Effector CD4-positive, alpha-beta T cell (primary cell): ENCODE measurements around the gene NIFK.
A peak's percentile ranks its signal among the peaks of the same experiment; 100 is the strongest.
"Not testable (repeated sequence)": the region's sequence is repeated elsewhere in the genome, so short reads cannot be mapped to it uniquely, and the experiment has no call there.

Experiments used
- DNase-seq: peaks from one replicate; pipeline ENCODE4 v3.0.0-alpha.2; 2020

Gene NIFK

GRCh38 chr2:121731366-121731765, 5.3 kb downstream of the NIFK start:
- DNase-seq = no peak

GRCh38 chr2:121727950-121728349, 8.7 kb downstream of the NIFK start:
- no peak for DNase-seq

DNA sequence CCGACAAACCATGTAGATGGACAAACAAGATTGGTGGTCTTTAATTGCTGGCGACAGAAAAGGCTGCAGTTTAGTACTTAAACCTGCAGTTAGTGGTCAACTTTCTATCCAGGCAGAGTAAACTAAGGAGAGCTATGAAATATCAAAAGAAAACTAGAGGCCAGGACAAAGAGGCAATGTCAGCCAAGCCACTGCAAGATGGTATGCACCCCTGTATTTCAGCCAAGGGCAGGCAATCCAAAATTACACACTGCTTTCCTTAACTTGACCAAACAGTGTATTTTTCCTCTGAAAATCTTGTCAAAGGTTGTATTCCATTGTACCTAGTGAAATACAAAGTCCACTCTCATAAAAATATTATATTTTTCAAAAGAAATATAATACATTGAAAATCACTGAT, 9.3 kb downstream of the NIFK start:
- no peak for DNase-seq

GRCh38 chr2:121723316-121723715, 13.4 kb downstream of the NIFK start:
- no peak for DNase-seq

GRCh38 chr2:121722479-121722878, 14.2 kb downstream of the NIFK start:
- DNase-seq = no peak

DNA sequence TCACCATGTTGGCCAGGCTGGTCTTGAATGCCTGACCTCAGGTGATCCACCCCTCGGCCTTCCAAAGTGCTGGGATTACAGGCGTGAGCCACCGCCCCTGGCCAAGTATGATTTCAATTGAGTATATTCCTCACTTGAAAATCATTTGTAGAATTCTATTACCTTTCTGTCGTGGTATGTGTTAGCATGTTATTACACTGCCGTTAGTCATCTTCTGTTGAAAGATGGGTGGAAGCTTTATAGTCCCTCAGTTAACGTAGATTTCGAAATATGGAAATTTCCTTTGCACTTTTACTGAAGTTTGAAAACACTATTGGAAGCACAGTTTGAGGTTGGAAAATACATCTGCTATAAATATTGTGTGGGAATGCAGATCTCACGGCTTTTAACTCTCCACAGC, 14.7 kb downstream of the NIFK start:
- DNase-seq = no peak

DNA sequence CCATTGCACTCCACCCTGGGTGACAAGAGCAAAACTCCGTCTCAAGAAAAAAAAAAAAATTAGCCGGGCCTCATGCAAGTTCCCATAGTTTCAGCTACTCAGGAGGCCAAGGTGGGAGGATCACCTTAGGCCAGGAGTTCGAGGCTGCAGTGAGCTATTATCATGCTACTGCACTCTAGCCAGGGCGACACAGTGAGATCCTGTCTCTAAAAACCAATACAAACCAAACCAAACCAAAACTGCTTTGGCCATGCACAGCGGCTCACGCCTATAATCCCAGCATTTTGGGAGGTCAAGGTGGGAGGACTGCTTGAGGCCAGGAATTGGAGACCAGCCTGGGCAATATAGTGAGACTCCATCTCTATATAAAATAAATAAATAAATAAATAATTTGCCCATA, 19.1 kb downstream of the NIFK start:
- DNase-seq = no peak

DNA sequence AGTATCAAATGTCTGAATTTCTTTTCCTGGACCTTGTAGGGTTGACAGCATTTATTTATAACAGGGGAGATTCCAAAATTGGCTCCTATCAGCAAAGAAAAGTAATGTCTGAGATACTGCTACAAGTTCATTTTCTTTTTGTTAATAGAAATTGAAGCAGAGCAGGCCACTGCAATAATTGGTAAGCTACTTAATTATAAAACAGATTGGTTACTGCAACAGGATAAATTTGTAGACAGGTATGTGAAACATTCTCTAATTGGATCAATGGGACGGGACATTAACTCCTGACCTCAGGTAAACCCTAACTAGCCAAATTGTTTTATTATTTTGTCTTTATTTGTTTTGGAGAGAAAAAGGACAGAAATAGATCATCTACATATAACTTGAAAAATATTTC, 20.5 kb downstream of the NIFK start:
- DNase-seq = no peak

GRCh38 chr2:121711481-121711880, 25.2 kb downstream of the NIFK start:
- DNase-seq = not testable (repeated sequence)

DNA sequence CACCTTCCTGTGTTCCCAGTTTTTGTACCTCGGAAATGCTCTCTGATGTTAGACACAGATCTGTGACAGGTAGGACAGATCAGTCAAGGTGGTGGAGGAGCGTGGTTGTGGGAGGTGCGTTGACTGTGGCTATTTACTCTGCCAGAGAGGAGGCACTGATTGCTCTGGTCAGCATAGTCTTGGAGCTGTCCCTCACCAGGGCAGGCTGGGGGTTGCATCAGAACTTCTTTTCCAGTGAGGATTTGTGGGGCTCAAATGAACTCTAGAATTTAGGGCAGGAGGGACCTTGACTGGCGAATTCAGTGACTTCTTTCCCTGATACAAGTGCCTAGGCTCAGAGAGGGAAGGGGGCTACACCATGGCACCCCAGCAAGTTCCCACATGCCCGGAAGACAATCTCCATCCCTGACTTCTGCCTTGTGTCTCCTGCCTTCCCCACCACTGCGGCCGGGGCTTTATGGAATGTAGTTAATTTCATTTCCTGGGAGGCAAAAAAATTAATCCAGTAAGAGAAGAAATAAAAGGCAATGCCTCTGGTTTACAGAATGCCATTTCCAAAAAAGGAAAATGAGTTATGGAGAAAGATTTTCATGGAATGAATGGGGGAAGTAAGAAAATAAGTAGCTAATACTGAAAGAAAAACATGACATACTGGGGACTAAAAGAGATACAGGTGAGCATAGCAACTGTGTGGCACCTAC, 26.1 kb downstream of the NIFK start:
- DNase-seq = no peak

GRCh38 chr2:121709776-121710469, 26.8 kb downstream of the NIFK start:
- no peak for DNase-seq

DNA sequence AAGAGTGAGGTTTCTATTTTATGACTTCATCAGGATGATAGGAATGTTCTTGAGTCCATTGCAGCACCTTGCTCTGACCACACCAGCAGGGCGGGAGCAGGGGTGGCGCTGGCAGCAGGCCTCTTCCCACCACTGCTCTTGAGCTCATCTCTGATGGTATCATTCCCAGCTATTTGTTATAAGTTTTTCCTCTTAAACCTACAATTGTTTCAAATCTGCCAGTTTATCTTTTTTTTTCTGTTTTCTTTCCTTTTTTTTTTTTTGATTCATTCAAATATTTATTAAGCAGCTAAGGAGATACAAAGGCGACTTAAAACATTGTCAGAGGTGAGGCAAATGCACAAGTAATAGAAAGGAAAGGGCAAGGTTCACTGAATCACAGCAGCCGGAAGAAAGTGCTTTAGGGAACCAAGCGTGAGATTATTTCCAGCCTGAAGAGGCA, 28.7 kb downstream of the NIFK start:
- no peak for DNase-seq

GRCh38 chr2:121707344-121707919, 29.2 kb downstream of the NIFK start:
- no peak for DNase-seq

DNA sequence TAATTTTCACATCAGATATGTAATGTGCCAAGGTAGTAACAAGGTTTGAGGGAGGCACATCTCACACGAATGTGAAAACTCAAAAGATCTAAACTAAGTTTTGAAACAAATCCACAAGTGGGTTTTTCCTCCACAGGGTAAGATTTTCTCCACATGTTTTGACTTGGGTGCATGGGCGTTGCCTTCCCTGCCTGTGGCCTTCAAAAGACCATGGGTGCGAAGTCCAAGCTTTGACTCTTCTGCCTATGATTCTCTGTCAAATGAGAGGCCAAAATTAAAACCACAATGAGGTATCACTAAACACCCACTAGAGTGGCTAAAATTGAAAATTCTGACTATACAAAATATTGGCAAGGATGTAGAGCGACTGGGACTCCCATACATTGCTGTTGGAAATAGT, 30.7 kb downstream of the NIFK start:
- DNase-seq = no peak

GRCh38 chr2:121705390-121705789, 31.3 kb downstream of the NIFK start:
- no peak for DNase-seq

- not testable (repeated sequence) for DNase-seq
These were observed 34.9 kb downstream of the NIFK start for GRCh38 chr2:121701761-121702160.

DNA sequence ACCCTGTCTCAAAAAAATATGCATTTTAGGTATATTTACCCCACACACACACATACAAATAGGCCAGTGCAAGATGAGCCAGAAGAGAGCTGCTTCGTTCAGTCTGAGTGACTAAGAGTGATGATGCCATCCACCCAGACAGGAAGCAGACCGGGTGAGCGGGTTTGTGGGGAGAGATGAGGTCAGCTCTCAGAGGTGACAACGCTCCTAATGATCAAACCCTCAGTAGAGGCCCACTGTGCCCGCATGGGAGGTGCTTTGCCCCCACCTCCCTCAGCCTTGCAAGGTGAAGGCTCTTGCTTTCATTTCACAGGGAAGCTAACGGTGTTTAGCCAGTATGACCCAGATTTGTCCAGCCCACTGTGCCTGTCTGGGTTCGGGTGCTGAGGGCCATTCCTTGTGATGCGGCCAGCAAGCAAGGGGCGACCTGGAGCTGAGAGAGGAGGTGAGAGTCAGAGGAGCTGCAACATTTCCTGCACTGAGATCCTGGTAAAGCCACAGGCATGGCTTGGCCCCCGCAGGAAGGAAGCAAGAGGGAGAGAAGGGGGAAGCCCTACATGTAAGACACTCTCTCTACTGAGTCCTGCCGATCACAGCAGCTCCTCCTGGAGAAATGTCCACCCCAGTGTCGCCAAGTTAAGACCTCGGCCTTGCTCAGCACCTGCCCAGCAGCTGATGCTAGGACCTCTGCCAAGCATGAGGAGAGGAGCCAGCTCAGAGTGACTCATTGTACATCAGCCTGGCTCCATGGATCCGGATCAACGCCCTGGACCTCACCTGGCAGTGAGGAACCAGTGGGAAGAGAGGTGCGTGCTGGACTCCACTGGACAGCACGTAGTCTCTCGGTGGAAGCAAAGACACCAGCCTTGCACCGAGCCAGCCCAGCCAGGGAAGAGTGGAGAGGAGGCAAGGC, 37.0 kb downstream of the NIFK start:
- peak; percentile 79 for DNase-seq

GRCh38 chr2:121698318-121698930, 38.3 kb downstream of the NIFK start:
- DNase-seq = no peak

DNA sequence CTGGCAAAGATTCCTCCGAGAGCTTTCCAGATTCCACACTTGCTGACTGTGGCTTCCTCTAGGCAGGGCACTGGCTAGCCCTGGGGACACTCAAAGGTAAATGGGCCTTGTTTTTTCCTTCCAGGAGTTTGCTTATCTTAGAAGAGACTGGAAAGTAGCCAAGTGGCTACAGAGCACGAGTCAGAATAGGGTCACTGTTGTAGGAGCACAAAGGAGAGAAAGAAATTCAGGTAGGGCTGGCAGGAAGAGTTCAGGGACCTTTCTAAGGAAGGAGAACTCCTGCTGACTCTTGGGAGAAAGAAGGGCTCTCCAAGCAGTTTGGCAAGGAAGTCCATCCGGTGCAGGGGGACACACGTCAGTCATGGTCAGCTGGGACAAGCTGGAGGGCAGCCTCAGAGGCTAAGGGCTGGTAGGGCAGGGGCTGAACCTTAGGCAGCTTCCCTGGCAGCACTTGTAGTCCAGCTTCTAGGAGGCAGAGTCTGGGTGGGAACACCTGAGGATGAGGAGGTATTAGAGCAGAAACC, 39.5 kb downstream of the NIFK start:
- no peak for DNase-seq

- DNase-seq = no peak
These were observed 40.2 kb downstream of the NIFK start for GRCh38 chr2:121696410-121696930.

DNA sequence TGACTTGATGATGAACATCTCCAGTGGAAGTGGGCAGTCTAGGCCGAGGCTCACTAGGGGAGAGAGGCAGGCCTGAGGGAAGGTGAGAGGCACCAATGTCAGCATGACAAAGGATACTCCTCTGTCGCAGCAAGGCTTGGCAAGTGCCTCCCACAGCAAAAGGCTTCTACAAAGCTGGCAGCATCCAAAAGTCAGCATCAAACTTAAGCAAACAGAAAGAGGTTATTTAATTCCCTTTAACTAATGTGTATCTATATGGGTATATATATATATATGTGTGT, 41.6 kb downstream of the NIFK start:
- no peak for DNase-seq

- no peak for DNase-seq
These were observed 42.1 kb downstream of the NIFK start for GRCh38 chr2:121694398-121695170.
